GM06990 (cell line): ENCODE measurements around the gene HS3ST6.
"Not testable (repeated sequence)": the region's sequence is repeated elsewhere in the genome, so short reads cannot be mapped to it uniquely, and the experiment has no call there.

ENCODE experiments used
- DNase-seq: peaks from one replicate; pipeline ENCODE4 v3.0.0-alpha.2; 2011; ENCODE audit not compliant: insufficient read length; ENCODE audit errors: extremely low read depth
- H3K27me3 ChIP-seq: replicated peaks from 2 replicates; pipeline ENCODE4 v1.6.0; 2011; ENCODE audit warnings: low read length; ENCODE audit not compliant: control insufficient read depth, insufficient read depth
- H3K36me3 ChIP-seq: 2 replicates; pipeline ENCODE4 v1.5.1; 2011; ENCODE audit warnings: low read length; ENCODE audit not compliant: control insufficient read depth, insufficient read depth
- H3K4me3 ChIP-seq: replicated peaks from 2 replicates; pipeline ENCODE4 v1.5.1; 2011; ENCODE audit warnings: low read depth, mild to moderate bottlenecking, control low read depth, low read length
- CTCF ChIP-seq: IDR thresholded peaks from 2 replicates; pipeline ENCODE4 v1.5.1; 2011; ENCODE audit warnings: low read length, control low read depth, mild to moderate bottlenecking, inconsistent platforms; ENCODE audit not compliant: insufficient read depth, poor library complexity, severe bottlenecking

Gene HS3ST6

GRCh38 chr16:1902547-1903219 is 15.5 kb downstream of the HS3ST6 start:
- TF ChIP-seq CTCF, result no peak
- DNase-seq, result no peak
- Histone ChIP-seq H3K27me3 (peaks cover 1% of the 10 kb centered on the region; the same call in 1 of the 2 replicates), H3K4me3 (no peak overlapping the region), H3K36me3 (no peaks in the 10 kb centered on the region)

DNA sequence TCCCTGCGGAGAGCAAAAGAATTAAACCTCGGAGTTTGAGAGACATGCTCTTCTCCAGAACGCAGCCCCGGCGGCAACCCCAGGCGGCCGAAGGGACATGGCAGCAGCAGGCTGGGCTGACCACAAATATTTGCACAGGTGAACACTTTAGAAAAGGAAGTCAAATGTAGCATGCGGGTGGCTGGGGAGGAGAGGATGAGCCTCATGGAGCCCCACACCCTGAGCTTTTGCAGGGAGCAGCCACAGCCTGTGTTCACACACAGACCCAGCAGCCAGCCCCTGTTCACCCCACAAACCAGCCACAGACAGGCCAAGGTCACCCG is 17.8 kb downstream of the HS3ST6 start:
- no peak for TF ChIP-seq CTCF
- Histone ChIP-seq H3K36me3 (no peaks in the 10 kb centered on the region), H3K27me3 (no peaks in the 10 kb centered on the region; the same call in 1 of the 2 replicates), H3K4me3 (no peak overlapping the region)
- no peak for DNase-seq

DNA sequence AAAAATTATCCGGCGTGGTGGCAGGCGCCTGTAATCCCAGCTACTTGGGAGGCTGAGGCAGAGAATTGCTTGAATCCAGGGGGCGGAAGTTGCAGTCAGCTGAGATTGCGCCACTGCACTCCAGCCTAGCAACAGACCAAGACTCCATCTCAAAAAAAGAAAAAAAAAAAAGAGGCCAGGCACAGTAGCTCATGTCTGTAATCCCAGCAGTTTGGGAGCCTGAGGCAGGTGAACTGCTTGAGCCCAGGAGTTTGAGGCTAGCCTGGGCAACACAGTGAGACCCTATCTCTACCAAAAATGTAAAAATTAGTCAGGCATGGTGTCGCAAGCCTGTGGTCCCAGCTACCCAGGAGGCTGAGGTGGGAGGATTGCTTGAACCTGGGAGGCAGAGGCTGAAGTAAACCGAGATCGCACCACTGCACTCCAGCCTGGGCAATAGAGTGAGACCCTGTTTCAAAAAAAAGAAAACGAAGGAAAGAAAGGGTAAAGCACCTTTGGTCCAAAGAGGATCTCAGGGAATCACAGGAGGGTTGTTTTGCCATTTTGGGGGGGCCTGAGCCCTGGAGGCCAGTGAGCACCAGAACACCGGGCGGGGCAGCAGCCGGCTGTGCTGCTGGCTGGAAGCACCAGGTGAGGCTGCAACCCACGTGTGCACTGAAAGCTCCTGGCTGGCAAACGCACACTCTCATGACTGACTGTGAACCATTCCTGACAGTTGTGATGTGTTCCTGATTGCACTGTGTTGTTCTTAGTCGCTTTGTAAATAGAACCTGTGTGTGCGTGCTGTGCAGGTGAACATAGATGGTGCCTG is 18.4 kb downstream of the HS3ST6 start:
- no peak for TF ChIP-seq CTCF
- DNase-seq, result no peak
- H3K36me3 ChIP-seq, result no peaks in the 10 kb centered on the region
- H3K4me3 ChIP-seq, result no peak overlapping the region
- no peaks in the 10 kb centered on the region; the same call in 1 of the 2 replicates for H3K27me3 ChIP-seq

GRCh38 chr16:1897692-1898091 is 20.5 kb downstream of the HS3ST6 start:
- not testable (repeated sequence) for H3K4me3 ChIP-seq, DNase-seq, H3K27me3 ChIP-seq, H3K36me3 ChIP-seq

GRCh38 chr16:1895949-1896675 is 22.1 kb downstream of the HS3ST6 start:
- Histone ChIP-seq H3K27me3 (no peaks in the 10 kb centered on the region), H3K4me3 (no peak overlapping the region), H3K36me3 (no peaks in the 10 kb centered on the region)
- DNase-seq, result no peak
- TF ChIP-seq CTCF, result no peak

- no peak for TF ChIP-seq CTCF
- H3K27me3 ChIP-seq, result no peaks in the 10 kb centered on the region
- no peak for DNase-seq
- no peaks in the 10 kb centered on the region for H3K36me3 ChIP-seq
- no peak overlapping the region for H3K4me3 ChIP-seq
These were observed 23.1 kb downstream of the HS3ST6 start for GRCh38 chr16:1895068-1895467.
